NT2/D1 (cell line): ENCODE results near the gene ZNF689.

ENCODE experiments used
- SUZ12 ChIP-seq: IDR thresholded peaks from 2 replicates; pipeline ENCODE4 v1.6.1; 2011; ENCODE audit not compliant: insufficient read length, insufficient read depth; ENCODE audit errors: extremely low read depth
- ZNF274 ChIP-seq: IDR thresholded peaks from 2 replicates; pipeline ENCODE4 v1.6.1; 2011; ENCODE audit warnings: mild to moderate bottlenecking, low read depth, low read length

DNA sequence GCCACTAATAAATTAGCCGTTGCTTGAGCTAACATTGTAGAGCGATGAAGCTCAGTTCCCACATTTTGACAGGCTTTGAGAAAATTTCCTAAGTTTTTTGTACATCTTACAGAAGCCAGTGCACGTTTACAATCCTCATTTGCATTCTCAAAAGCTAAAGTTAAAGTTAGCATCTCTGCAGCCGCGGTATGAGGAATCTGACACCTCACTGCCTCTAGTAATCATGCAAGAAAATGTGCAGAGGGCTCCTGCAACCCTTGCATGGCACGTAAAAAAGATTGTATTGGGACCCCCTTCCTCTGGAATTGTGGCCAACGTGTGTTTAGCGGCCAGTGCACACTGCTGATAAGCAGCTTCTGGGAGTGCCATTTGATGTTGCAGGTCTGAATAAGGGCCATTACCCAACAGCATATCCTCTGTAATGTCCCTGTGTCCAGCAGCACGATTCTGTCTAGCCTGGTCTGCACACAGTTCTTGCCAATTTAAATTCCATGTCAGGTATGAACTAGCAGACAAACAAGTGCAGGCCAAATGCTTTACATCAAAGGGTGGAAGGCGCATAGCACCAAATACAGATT is 12.4 kb upstream of the ZNF689 start:
- TF ChIP-seq ZNF274 (no peak), SUZ12 (no peak)
